HepG2 (cell line): ENCODE measurements around the gene ATG7. TPM values are rescaled to one million over a fixed set of nuclear protein-coding genes. Genes with fewer than 3 reads are reported as not detected.

Source experiments
- ATAC-seq: fragments of 200-7000 bp; cut with Tn5 transposase; 3 replicates; pipeline ENCODE4 v1.9.1; 2020; ENCODE audit warnings: mild to moderate bottlenecking, moderate library complexity
- BruUV-seq: library from RNA; stranded (reverse); fragments of 400-500 nt; replicated peaks from 2 replicates; lab custom pipeline; 2021; lab: Mats Ljungman, UMichigan
- CTCF ChIA-PET: fragments of 300-600 bp; formaldehyde crosslinking; extraction: SDS; loops from one replicate; lab custom pipeline; 2021; ENCODE audit warnings: low total read pairs, inconsistent platforms, low intra/inter-chr PET ratio; lab: Yijun Ruan, JAX
- POLR2A ChIA-PET: fragments of 350-600 bp; sonication (Branson Sonifier 250); formaldehyde crosslinking; loops from one replicate; lab custom pipeline; 2020; ENCODE audit warnings: antibody characterized with exemption, inconsistent platforms; lab: Yijun Ruan, JAX
- DNase-seq: peaks from one replicate; pipeline ENCODE4 v3.0.0-alpha.2; 2015; ENCODE audit warnings: low spot score
- FAIRE-seq: peaks from 3 replicates; lab custom pipeline; 2011; peaks lifted over from hg19 to GRCh38; lab: Jason Lieb, UNC
- H2AFZ ChIP-seq: one replicate; pipeline ENCODE4 v1.6.1; 2011; ENCODE audit warnings: low read length, inconsistent platforms
- H3K27ac ChIP-seq: fragments of 300-600 bp; 3 replicates; pipeline ENCODE4 v1.8.0; 2011; ENCODE audit warnings: mixed run types, mild to moderate bottlenecking, mixed read lengths, low read length, inconsistent platforms; ENCODE audit not compliant: insufficient read depth; ENCODE audit errors: extremely low read length
- H3K27me3 ChIP-seq, 2 experiments: fragments of 200-600 bp in 1 of 2; 2 replicates in 1 of 2; 3 replicates in 1 of 2; pipeline versions ENCODE4 v1.6.0 to v1.8.0; 2011; ENCODE audit warnings: low read length in 2 of 2, mild to moderate bottlenecking in 2 of 2, moderate library complexity in 2 of 2, inconsistent platforms in 1 of 2; ENCODE audit not compliant: insufficient read depth in 2 of 2, control insufficient read depth in 1 of 2
- H3K36me3 ChIP-seq, 2 experiments: fragments of 200-600 bp in 1 of 2; replicated peaks in 1 of 2; 2 replicates in 1 of 2; 3 replicates in 1 of 2; pipeline versions ENCODE4 v1.5.1 to v1.8.0; 2011; ENCODE audit warnings: low read length in 2 of 2, inconsistent platforms in 1 of 2; ENCODE audit not compliant: insufficient read depth in 2 of 2, control insufficient read depth in 1 of 2
- H3K4me1 ChIP-seq: 2 replicates; pipeline ENCODE4 v1.5.1; 2012; ENCODE audit warnings: low read length, inconsistent platforms; ENCODE audit not compliant: insufficient read depth
- H3K4me2 ChIP-seq: 2 replicates; pipeline ENCODE4 v1.6.0; 2011; ENCODE audit warnings: low read depth, low read length, inconsistent platforms
- H3K4me3 ChIP-seq, 3 experiments: fragments of 200-600 bp in 1 of 3; sonication (generic), shearing (Covaris generic) in 1 of 3; replicated peaks in 1 of 3; 2 replicates each; pipeline ENCODE4 v1.5.1; 2011 to 2016; ENCODE audit warnings: low read length in 3 of 3, inconsistent platforms in 2 of 3, low read depth in 2 of 3, mild to moderate bottlenecking in 2 of 3, control low read depth in 1 of 3, mixed read lengths in 1 of 3; ENCODE audit not compliant: insufficient read depth in 1 of 3
- H3K79me2 ChIP-seq: one replicate; pipeline ENCODE4 v1.6.1; 2011; ENCODE audit warnings: low read length, inconsistent platforms; ENCODE audit not compliant: insufficient read depth
- H3K9ac ChIP-seq: 2 replicates; pipeline ENCODE4 v1.6.0; 2011; ENCODE audit warnings: mild to moderate bottlenecking, low read depth, low read length, inconsistent platforms; ENCODE audit not compliant: insufficient read depth
- H3K9me3 ChIP-seq: 2 replicates; pipeline ENCODE4 v1.5.1; 2012; ENCODE audit warnings: mild to moderate bottlenecking, low read length
- H4K20me1 ChIP-seq: 2 replicates; pipeline ENCODE4 v1.6.0; 2011; ENCODE audit warnings: inconsistent platforms, mild to moderate bottlenecking, low read length, moderate library complexity; ENCODE audit not compliant: insufficient read depth
- ISL2 ChIP-seq: sonication (generic); formaldehyde crosslinking; IDR thresholded peaks from 2 replicates; pipeline ENCODE4 v1.5.0; 2020; ENCODE audit warnings: missing genetic modification reagents
- KLF11 ChIP-seq: IDR thresholded peaks from 2 replicates; pipeline ENCODE4 v1.6.1; 2016; ENCODE audit warnings: missing compliant biosample characterization
- MAFK ChIP-seq, 2 experiments: IDR thresholded peaks in 1 of 2; conservative IDR thresholded peaks in 1 of 2; 2 replicates each; pipeline ENCODE4 v1.6.1; 2011; ENCODE audit warnings: improper control_type of control experiment in 2 of 2, low read length in 2 of 2
- ZNF383 ChIP-seq: sonication (generic); formaldehyde crosslinking; IDR thresholded peaks from 2 replicates; pipeline ENCODE4 v1.4.0; 2020; ENCODE audit warnings: missing genetic modification reagents, mild to moderate bottlenecking, borderline replicate concordance
- ZNF562 ChIP-seq: sonication (generic); formaldehyde crosslinking; IDR thresholded peaks from 2 replicates; pipeline ENCODE4 v1.8.0; 2022; ENCODE audit warnings: missing genetic modification reagents, borderline replicate concordance
- ZSCAN9 ChIP-seq: IDR thresholded peaks from 2 replicates; pipeline ENCODE4 v1.6.1; 2016; ENCODE audit warnings: borderline replicate concordance
- WGBS: methylation state at CpG from one replicate; pipeline ENCODE4 v1.1.6; 2017; ENCODE audit warnings: low lambda C conversion rate; 5-methylcytosine and 5-hydroxymethylcytosine counted together
- in situ Hi-C: cut with HindIII; loops from 2 replicates; pipeline ENCODE4 v1.10.0; 2017; ENCODE audit warnings: low pct_unique_long_range_greater_than_20kb; ENCODE audit not compliant: extremely low pct_ligation_motif_present
- intact Hi-C: fragments of 100-400 bp; cut with micrococcal nuclease; formaldehyde crosslinking; loops from one replicate; pipeline ENCODE4 v1.10.0; 2022; ENCODE audit not compliant: unreplicated experiment
- polyA plus RNA-seq, 8 experiments: library from polyadenylated mRNA; depleted of rRNA in 3 of 8; stranded (reverse) in 7 of 8; unstranded in 1 of 8; fragments of >200 nt; fragmentation: Illumina TruSeq in 4 of 8; extraction: Trizol in 4 of 8; gene quantifications; 2 replicates each; pipeline versions ENCODE4 v1.2.1 to v1.2.3, GENCODE V29; 2011 to 2016; ENCODE audit warnings: low read depth in 4 of 8, missing spikeins in 1 of 8, mixed read lengths in 1 of 8; ENCODE audit not compliant: insufficient read depth in 1 of 8
- total RNA-seq, 5 experiments: library from RNA; depleted of rRNA; stranded (reverse); fragments of >200 nt; fragmentation: Illumina TruSeq; extraction: Trizol; gene quantifications; 2 replicates each; pipeline ENCODE4 v1.2.3, GENCODE V29; 2016; ENCODE audit warnings: low read depth in 1 of 5
- TF ChIP-seq, protein P1 (sequence below): IDR thresholded peaks from 2 replicates; pipeline ENCODE4 v1.6.1; 2018; ENCODE audit warnings: missing genetic modification reagents, mild to moderate bottlenecking, missing compliant biosample characterization

Gene ATG7
- total and polyA plus RNA-seq, 2 of the 13 experiments (the other 11 are each of a cell fraction or from before 2014, with no cell fraction given): 7.8 to 22.1 TPM

DNA sequence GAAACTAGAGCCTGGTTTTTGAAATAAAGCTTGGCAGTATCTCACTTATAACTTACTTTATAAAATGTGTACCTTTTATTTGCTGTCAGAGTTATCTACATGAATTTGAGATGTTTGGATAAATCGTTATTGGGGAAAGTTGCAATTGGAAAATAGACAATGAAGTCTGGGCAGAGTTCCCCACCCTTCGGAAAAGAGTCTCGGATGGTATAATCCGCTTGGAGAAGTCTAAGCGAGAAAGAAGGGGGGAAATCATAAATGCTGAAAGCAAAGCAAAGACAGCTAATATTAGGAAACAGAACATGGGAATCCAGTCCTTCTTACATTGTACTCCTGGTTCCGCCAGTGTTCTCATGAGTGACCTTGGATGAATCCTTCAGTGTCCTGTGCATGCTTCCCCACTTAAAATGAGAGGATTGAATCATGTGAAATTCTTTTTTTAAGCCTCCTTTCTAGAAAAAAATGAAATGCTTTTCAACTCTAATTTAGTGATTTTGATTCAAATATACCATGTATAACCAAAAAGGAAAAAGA is 162.4 kb downstream of the ATG7 start:
- intact Hi-C loops (no loop called here), in situ Hi-C loops (no loop called here)
- Histone ChIP-seq H3K27me3 (no peaks in the 10 kb centered on the region), H3K4me1 (no peaks in the 10 kb centered on the region), H3K4me3 (no peak overlapping the region), H3K9ac (no peak overlapping the region), H3K9me3 (no peaks in the 10 kb centered on the region), H3K79me2 (no peaks in the 10 kb centered on the region), H4K20me1 (no peaks in the 10 kb centered on the region), H3K27ac (no peak overlapping the region), H3K36me3 (no peaks in the 10 kb centered on the region), H2AFZ (no peak overlapping the region), H3K4me2 (no peak overlapping the region)
- DNase-seq: no peak
- WGBS: 95% methylated on average over 6 of the region's 6 CpGs
- no peak for FAIRE-seq
- no TSS peak for BruUV-seq
- ATAC-seq: no peak
- ChIA-PET CTCF (no interaction called here), POLR2A (no interaction called here)
- TF ChIP-seq ZNF562 (CRISPR knock-in tag): no peak
- no peak for TF ChIP-seq ZSCAN9
- TF ChIP-seq ISL2 (CRISPR knock-in tag): no peak
- TF ChIP-seq, protein P1, sequence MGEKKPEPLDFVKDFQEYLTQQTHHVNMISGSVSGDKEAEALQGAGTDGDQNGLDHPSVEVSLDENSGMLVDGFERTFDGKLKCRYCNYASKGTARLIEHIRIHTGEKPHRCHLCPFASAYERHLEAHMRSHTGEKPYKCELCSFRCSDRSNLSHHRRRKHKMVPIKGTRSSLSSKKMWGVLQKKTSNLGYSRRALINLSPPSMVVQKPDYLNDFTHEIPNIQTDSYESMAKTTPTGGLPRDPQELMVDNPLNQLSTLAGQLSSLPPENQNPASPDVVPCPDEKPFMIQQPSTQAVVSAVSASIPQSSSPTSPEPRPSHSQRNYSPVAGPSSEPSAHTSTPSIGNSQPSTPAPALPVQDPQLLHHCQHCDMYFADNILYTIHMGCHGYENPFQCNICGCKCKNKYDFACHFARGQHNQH (CRISPR knock-in tag): no peak
- no peak for TF ChIP-seq ZNF383 (CRISPR knock-in tag)
- no peak for TF ChIP-seq KLF11 (CRISPR knock-in tag)
- TF ChIP-seq MAFK (conservative IDR thresholded peaks at IDR 0.05 in 1 of 2, IDR thresholded peaks at IDR 0.05 in 1 of 2; ENCODE audit: low read length in 2 of 2): no peak
